Keratinocyte (primary cell): Measurements from ENCODE around the gene FAIM2. TPM values are rescaled to one million over a fixed set of nuclear protein-coding genes. Genes with fewer than 3 reads are reported as not detected.
A peak's percentile ranks its signal among the peaks of the same experiment; 100 is the strongest.
"Not testable (repeated sequence)": the region's sequence is repeated elsewhere in the genome, so short reads cannot be mapped to it uniquely, and the experiment has no call there.

Experiments used
- DNase-seq: peaks from one replicate; pipeline ENCODE4 v3.0.0-alpha.2; 2011; ENCODE audit warnings: low read depth, missing footprints, low spot score
- FAIRE-seq: peaks from 2 replicates; lab custom pipeline; 2011; peaks lifted over from hg19 to GRCh38; lab: Jason Lieb, UNC
- H2AFZ ChIP-seq: 2 replicates; pipeline ENCODE4 v1.6.0; 2012; ENCODE audit warnings: low read length, control low read depth, inconsistent platforms; ENCODE audit not compliant: control insufficient read depth
- H3K27ac ChIP-seq: 2 replicates; pipeline ENCODE4 v1.5.1; 2011; ENCODE audit warnings: low read length; ENCODE audit not compliant: control insufficient read depth, insufficient read depth
- H3K27me3 ChIP-seq: 3 replicates; pipeline ENCODE4 v1.6.0; 2011; ENCODE audit warnings: low read length; ENCODE audit not compliant: control insufficient read depth, insufficient read depth; ENCODE audit errors: extremely low read depth
- H3K36me3 ChIP-seq, 2 experiments: 2 replicates in 1 of 2; 3 replicates in 1 of 2; pipeline ENCODE4 v1.5.1; 2011; ENCODE audit warnings: low read length in 2 of 2, mild to moderate bottlenecking in 1 of 2; ENCODE audit not compliant: control insufficient read depth in 2 of 2, insufficient read depth in 2 of 2; ENCODE audit errors: extremely low read depth in 1 of 2
- H3K4me1 ChIP-seq: 3 replicates; pipeline ENCODE4 v1.5.1; 2011; ENCODE audit warnings: low read length; ENCODE audit not compliant: control insufficient read depth, insufficient read depth; ENCODE audit errors: extremely low read depth
- H3K4me2 ChIP-seq: 3 replicates; pipeline ENCODE4 v1.6.0; 2011; ENCODE audit warnings: low read depth, low read length; ENCODE audit not compliant: control insufficient read depth, insufficient read depth; ENCODE audit errors: extremely low read depth
- H3K4me3 ChIP-seq, 3 experiments: fragments of 200-600 bp in 1 of 3; sonication (generic) in 1 of 3; 2 replicates in 2 of 3; 3 replicates in 1 of 3; pipeline ENCODE4 v1.5.1; 2011 to 2016; ENCODE audit warnings: low read length in 3 of 3, mild to moderate bottlenecking in 3 of 3, control low read depth in 2 of 3, inconsistent platforms in 1 of 3, low read depth in 1 of 3, mixed read lengths in 1 of 3, mixed run types in 1 of 3, moderate library complexity in 1 of 3; ENCODE audit not compliant: control insufficient read depth in 2 of 3, insufficient read depth in 2 of 3; ENCODE audit errors: extremely low read depth in 1 of 3
- H3K79me2 ChIP-seq: 2 replicates; pipeline ENCODE4 v1.6.0; 2012; ENCODE audit warnings: low read length; ENCODE audit not compliant: control insufficient read depth, insufficient read depth
- H3K9ac ChIP-seq: 3 replicates; pipeline ENCODE4 v1.6.0; 2011; ENCODE audit warnings: low read length; ENCODE audit not compliant: control insufficient read depth, insufficient read depth; ENCODE audit errors: extremely low read depth
- H3K9me1 ChIP-seq: 3 replicates; pipeline ENCODE4 v1.6.0; 2011; ENCODE audit warnings: low read length; ENCODE audit not compliant: control insufficient read depth, insufficient read depth; ENCODE audit errors: extremely low read depth
- H3K9me3 ChIP-seq: 2 replicates; pipeline ENCODE4 v1.5.1; 2012; ENCODE audit warnings: low read depth, low read length; ENCODE audit not compliant: control insufficient read depth
- H4K20me1 ChIP-seq: 3 replicates; pipeline ENCODE4 v1.6.0; 2011; ENCODE audit warnings: low read length; ENCODE audit not compliant: control insufficient read depth, insufficient read depth; ENCODE audit errors: extremely low read depth
- EZH2 ChIP-seq: IDR thresholded peaks from one replicate; pipeline ENCODE4 v1.6.1; 2012; ENCODE audit warnings: inconsistent platforms, mild to moderate bottlenecking, low read length, moderate library complexity
- dilution Hi-C: fragments of 300-500 bp; cut with MboI; formaldehyde crosslinking; loops from one replicate; pipeline ENCODE4 v1.7.0; 2020; ENCODE audit warnings: low sequenced_read_pairs; ENCODE audit not compliant: extremely low pct_ligation_motif_present
- polyA plus RNA-seq, 5 experiments: library from polyadenylated mRNA; depleted of rRNA in 3 of 5; stranded (reverse) in 3 of 5; stranded (forward) in 1 of 5; unstranded in 1 of 5; fragments of >200 nt; gene quantifications; 1 replicate in 1 of 5; 2 replicates in 3 of 5; 3 replicates in 1 of 5; pipeline versions ENCODE4 v1.2.1 to v1.2.3, GENCODE V29; 2011 to 2012; ENCODE audit warnings: missing spikeins in 2 of 5, low read depth in 1 of 5, low replicate concordance in 1 of 5
- TF ChIP-seq, protein P1 (sequence below), 3 experiments: IDR thresholded peaks in 1 of 3; conservative IDR thresholded peaks in 1 of 3; optimal IDR thresholded peaks in 1 of 3; 2 replicates in 2 of 3; 3 replicates in 1 of 3; pipeline versions ENCODE3 to v1.5.1; 2011; ENCODE audit warnings: low read length in 3 of 3, mild to moderate bottlenecking in 3 of 3, moderate library complexity in 2 of 3, control low read depth in 1 of 3, inconsistent platforms in 1 of 3; ENCODE audit not compliant: insufficient read depth in 2 of 3; ENCODE audit errors: extremely low read depth in 1 of 3

FAIM2 gene
- polyA plus RNA-seq, 1 donor (not counting 4 experiments of a cell fraction or from before 2014, with no cell fraction given): not detected

DNA sequence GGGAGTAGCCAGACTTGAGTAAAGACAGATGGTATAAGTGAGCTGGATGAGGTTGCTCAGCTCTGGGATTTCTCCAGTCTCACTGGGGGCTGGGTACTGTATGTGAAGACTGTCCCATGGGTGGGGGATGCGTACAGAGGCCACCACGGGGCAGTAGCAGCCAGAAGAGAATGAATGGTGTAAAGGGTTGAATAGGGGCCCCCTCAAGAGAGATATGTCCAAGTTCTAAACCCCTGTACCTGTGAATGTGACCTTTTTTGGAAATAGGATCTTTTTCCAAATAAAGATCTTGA, 39.0 kb downstream of the FAIM2 start:
- Histone ChIP-seq H3K4me3 (no peak overlapping the region), H3K4me1 (peaks cover 10% of the 10 kb centered on the region), H4K20me1 (no peaks in the 10 kb centered on the region), H3K27ac (no peak overlapping the region), H3K4me2 (no peak overlapping the region), H2AFZ (no peak overlapping the region), H3K9me1 (no peaks in the 10 kb centered on the region), H3K9ac (no peak overlapping the region), H3K36me3 (no peaks in the 10 kb centered on the region), H3K27me3 (peaks cover 12% of the 10 kb centered on the region), H3K79me2 (no peaks in the 10 kb centered on the region), H3K9me3 (no peaks in the 10 kb centered on the region)
- no peak for TF ChIP-seq EZH2
- TF ChIP-seq, protein P1, sequence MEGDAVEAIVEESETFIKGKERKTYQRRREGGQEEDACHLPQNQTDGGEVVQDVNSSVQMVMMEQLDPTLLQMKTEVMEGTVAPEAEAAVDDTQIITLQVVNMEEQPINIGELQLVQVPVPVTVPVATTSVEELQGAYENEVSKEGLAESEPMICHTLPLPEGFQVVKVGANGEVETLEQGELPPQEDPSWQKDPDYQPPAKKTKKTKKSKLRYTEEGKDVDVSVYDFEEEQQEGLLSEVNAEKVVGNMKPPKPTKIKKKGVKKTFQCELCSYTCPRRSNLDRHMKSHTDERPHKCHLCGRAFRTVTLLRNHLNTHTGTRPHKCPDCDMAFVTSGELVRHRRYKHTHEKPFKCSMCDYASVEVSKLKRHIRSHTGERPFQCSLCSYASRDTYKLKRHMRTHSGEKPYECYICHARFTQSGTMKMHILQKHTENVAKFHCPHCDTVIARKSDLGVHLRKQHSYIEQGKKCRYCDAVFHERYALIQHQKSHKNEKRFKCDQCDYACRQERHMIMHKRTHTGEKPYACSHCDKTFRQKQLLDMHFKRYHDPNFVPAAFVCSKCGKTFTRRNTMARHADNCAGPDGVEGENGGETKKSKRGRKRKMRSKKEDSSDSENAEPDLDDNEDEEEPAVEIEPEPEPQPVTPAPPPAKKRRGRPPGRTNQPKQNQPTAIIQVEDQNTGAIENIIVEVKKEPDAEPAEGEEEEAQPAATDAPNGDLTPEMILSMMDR (optimal IDR thresholded peaks at IDR 0.05 in 1 of 3, IDR thresholded peaks at IDR 0.05 in 1 of 3, conservative IDR thresholded peaks at IDR 0.05 in 1 of 3; ENCODE audit: extremely low read depth in 1 of 3, insufficient read depth in 2 of 3, low read length in 3 of 3): no peak
- dilution Hi-C loops: loop anchor here (25.0 kb wide), 1 partner anchor 198 kb away; the partner anchor contains the start of gene ASIC1
- FAIRE-seq (no peak), DNase-seq (no peak)

DNA sequence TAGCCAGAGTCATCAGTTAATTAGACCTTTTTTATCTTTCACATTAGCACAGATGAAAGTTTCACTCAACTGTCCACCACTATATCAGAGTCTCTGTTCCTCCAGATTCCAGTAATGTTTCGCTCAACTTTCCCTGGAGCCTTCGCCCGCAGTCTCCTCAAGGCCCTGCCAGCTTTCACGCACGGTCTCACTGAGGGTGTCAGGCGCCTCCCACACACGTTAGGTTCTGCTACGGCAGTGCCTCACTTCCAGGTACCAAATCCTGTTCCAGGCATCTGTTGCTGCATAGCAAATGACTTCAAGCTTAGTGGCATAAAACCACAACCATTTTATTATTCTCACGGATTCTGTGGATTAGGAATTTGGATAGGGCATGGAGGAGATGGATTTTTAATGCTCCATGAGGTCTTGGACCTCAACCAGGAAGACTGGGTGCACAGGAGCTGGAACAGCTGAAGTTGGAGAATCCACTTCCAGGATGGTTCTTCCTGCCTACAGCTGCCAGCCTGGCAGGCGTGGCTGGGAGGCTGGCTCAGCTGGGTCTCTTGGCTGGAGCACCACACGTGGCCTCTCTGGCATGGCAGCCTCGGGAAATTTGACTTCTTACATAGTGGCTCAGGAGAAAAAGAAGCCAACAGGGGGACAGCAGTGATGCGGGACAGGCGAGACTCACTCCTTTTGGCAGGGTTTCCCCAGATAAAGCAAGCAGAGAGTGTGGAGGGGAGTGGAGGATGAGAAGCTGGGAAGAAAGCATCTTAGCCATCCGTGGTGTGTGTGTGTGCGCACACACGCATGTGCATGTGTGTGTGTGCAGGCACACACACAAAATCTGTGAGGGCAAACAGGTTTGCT, 39.5 kb downstream of the FAIM2 start:
- Histone ChIP-seq H3K27ac (no peak overlapping the region), H3K9ac (no peak overlapping the region), H3K4me1 (peaks cover 10% of the 10 kb centered on the region), H3K27me3 (peaks cover 12% of the 10 kb centered on the region), H2AFZ (peak overlapping the region; percentile 4), H3K4me2 (no peak overlapping the region), H4K20me1 (no peaks in the 10 kb centered on the region), H3K9me3 (no peaks in the 10 kb centered on the region), H3K9me1 (no peaks in the 10 kb centered on the region), H3K36me3 (no peaks in the 10 kb centered on the region), H3K79me2 (no peaks in the 10 kb centered on the region), H3K4me3 (no peak overlapping the region)
- TF ChIP-seq, protein P1 (optimal IDR thresholded peaks at IDR 0.05 in 1 of 3, IDR thresholded peaks at IDR 0.05 in 1 of 3, conservative IDR thresholded peaks at IDR 0.05 in 1 of 3; ENCODE audit: extremely low read depth in 1 of 3, insufficient read depth in 2 of 3, low read length in 3 of 3): no peak
- no peak for TF ChIP-seq EZH2
- dilution Hi-C loops: loop anchor here (25.0 kb wide), 1 partner anchor 198 kb away; the partner anchor contains the start of gene ASIC1
- FAIRE-seq (no peak), DNase-seq (no peak)

DNA sequence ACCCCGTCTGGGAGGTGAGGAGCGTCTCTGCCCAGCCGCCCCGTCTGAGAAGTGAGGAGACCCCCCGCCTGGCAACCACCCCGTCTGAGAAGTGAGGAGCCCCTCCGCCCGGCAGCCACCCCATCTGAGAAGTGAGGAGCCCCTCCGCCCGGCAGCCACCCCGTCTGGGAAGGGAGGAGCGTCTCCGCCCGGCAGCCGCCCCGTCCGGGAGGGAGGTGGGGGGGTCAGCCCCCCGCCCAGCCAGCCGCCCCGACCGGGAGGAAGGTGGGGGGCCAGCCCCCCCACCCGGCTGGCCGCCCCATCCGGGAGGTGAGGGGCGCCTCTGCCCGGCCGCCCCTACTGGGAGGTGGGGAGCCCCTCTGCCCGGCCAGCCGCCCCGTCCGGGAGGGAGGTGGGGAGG, 42.8 kb downstream of the FAIM2 start:
- not testable (repeated sequence) for H3K4me1 ChIP-seq, FAIRE-seq, H3K79me2 ChIP-seq, H3K36me3 ChIP-seq, H3K27ac ChIP-seq, H3K9me1 ChIP-seq, H3K9me3 ChIP-seq, H3K4me2 ChIP-seq, H3K4me3 ChIP-seq, H3K9ac ChIP-seq, H2AFZ ChIP-seq, H4K20me1 ChIP-seq, DNase-seq
- peaks cover 15% of the 10 kb centered on the region for H3K27me3 ChIP-seq
- dilution Hi-C loops: loop anchor here (25.0 kb wide), 1 partner anchor 201 kb away; the partner anchor contains the start of gene ASIC1
